SH-SY5Y (cell line): ENCODE measurements around the gene ULK4.

Source experiments
- GATA2 ChIP-seq: IDR thresholded peaks from 2 replicates; pipeline ENCODE4 v1.6.1; 2011; ENCODE audit warnings: mild to moderate bottlenecking, low read depth, low read length
- GATA3 ChIP-seq: IDR thresholded peaks from 2 replicates; pipeline ENCODE4 v1.6.1; 2011; ENCODE audit warnings: low read depth, mild to moderate bottlenecking, low read length, moderate library complexity

DNA sequence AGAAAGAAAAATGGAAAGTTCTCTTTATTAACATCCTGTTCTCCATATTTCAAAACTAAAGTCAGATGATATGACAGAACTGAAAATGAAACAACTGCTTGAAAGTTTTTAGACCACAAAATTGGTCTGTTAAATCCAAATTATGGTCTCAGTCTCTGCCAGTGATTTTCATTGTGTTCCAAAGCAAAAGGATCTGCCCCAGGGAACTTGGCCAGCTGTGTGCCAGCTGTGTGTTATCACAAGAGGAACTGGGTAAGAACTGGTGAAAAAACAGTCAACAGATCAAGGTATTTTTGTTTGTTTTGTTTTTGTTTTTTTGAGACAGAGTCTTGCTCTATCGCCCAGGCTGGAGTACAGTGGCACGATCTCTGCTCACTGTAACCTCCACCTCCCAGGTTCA, 439.3 kb downstream of the ULK4 start:
- TF ChIP-seq GATA2 (no peak), GATA3 (no peak)
